Pancreas (tissue), 10 donors: ENCODE measurements around the gene NUDT1. TPM values are rescaled to one million over a fixed set of nuclear protein-coding genes. Genes with fewer than 3 reads are reported as not detected.

Source experiments
- ATAC-seq, 4 donors: fragments of 200-7000 bp; cut with Tn5 transposase; one replicate each; pipeline versions ENCODE4 v1.8.0 to v1.9.1; 2020; ENCODE audit warnings: mild to moderate bottlenecking in 4 of 4, moderate library complexity in 4 of 4
- DNase-seq, 6 donors: peaks; one replicate each; pipeline ENCODE4 v3.0.0-alpha.2; 2020
- FAIRE-seq: peaks from 2 replicates; lab custom pipeline; 2012; peaks lifted over from hg19 to GRCh38; lab: Jason Lieb, UNC
- H3K27ac ChIP-seq, 4 donors: fragments of 200-600 bp; sonication (generic); 1 replicate in 3 of 4; 2 replicates in 1 of 4; pipeline versions ENCODE4 v1.5.0 to v1.8.0; 2020
- H3K27me3 ChIP-seq, 4 donors: fragments of 200-600 bp; one replicate each; pipeline ENCODE4 v1.8.0; 2021
- H3K36me3 ChIP-seq, 3 donors: fragments of 200-600 bp; sonication (generic) in 1 of 3; one replicate each; pipeline versions ENCODE4 v1.5.0 to v1.8.0; 2020 to 2021
- H3K4me1 ChIP-seq, 3 donors: fragments of 200-600 bp; one replicate each; pipeline ENCODE4 v1.8.0; 2021
- H3K4me3 ChIP-seq, 4 donors: fragments of 200-600 bp; sonication (generic) in 2 of 4; one replicate each; pipeline versions ENCODE4 v1.5.0 to v1.8.0; 2020 to 2021
- H3K9me3 ChIP-seq, 4 donors: fragments of 200-600 bp; one replicate each; pipeline ENCODE4 v1.8.0; 2021
- WGBS, 2 donors: extraction: QIAGEN DNeasy Blood & Tissue Kit; methylation state at CpG; one replicate each; pipeline ENCODE4 v1.1.7; 2013; 5-methylcytosine and 5-hydroxymethylcytosine counted together
- intact Hi-C, 3 donors: fragments of 100-400 bp; cut with DNase I; formaldehyde crosslinking; loops; one replicate each; pipeline versions ENCODE4 v1.11.1 to v1.14.2; 2022
- polyA plus RNA-seq, 2 donors: library from polyadenylated mRNA; stranded (reverse); fragments of 200-250 nt; gene quantifications; one replicate each; pipeline ENCODE4 v1.2.3, GENCODE V29; 2013
- total RNA-seq, 6 donors: library from RNA; stranded (reverse); fragmentation: NEBNext Ultra II Directional in 4 of 6; extraction: Animal tissue kit (Norgen Biotek cat#: 25700) in 4 of 6; gene quantifications; one replicate each; pipeline versions ENCODE4 v1.2.1 to v1.2.4, GENCODE V29; 2021 to 2023
- TF ChIP-seq, protein P1 (sequence below), 4 donors: fragments of 200-600 bp; sonication (generic) in 3 of 4; IDR thresholded peaks; one replicate each; pipeline versions ENCODE4 v1.5.0 to v1.8.0; 2021; ENCODE audit warnings: antibody characterized with exemption in 4 of 4
- donor health status: healthy with polysubstance abuse.
- donor health status: DM: no; HTN: no; CAD: no; lungs with moderate emphysema.
- donor health status: DM: no; HTN: no; CAD: no.
- donor health status: control.
- donor health status: control.
- donor health status: Bipolar disorder and iron deficiency.
- donor health status: DM: yes; HTN: yes; CAD: no.
- donor health status: DM: no; HTN: no; CAD: no.
- donor health status: DM: no; HTN: no; CAD: no.
- donor health status: DM: yes; HTN: yes; CAD: no.

The NUDT1 gene
- total and polyA plus RNA-seq, 8 donors, result 2.6 to 7.2 (median 4.6) TPM

DNA sequence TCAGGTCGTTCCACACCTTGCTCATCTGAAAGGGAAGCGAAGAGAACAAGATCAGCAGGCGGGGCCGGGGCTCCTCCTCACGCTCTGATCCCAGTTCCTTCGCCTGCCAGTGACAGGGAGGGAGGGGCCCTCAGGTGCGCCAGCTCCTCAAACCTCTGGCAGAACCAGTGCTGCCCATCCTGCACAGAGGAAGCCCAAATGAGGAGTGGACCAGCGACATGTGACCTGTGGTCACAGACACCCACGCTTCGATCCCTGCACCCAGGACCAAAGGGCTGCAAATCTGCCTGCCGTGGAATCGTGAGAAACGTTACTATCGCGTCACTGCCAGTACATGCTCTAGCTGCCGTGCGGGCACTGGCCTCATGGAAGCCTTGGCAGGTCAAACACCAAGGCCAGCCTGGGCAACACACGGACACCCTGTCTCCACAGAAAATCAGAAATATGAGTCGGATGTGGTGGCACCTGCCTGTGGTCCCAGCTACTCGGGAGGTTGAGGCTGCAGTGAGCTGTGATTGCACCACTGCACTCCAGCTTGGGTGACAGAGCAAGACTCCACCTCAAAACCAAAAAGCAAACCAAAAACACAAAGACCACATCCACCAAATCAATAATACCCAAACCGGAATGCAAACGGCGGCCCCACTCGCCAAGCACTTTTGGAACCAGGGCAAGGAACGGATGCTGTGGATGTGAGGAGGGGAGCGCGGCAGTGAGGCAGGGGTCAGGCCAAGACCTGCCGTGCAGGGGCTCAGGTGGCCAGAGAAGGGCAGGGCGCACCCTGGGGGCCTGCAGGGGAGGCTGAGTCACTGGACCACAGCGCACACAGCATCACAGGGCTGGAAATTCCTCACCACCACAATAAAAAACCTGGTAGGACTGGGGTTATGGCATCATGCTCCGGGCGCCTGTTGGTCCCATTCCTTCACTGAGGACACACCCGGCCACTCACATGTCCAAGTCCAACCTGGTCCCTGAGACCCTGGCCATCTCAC, 13.4 kb downstream of the NUDT1 start:
- Histone ChIP-seq H3K36me3 (no peaks in the 10 kb centered on the region), H3K27ac (no peak overlapping the region), H3K4me1 (no peaks in the 10 kb centered on the region), H3K9me3 (no peaks in the 10 kb centered on the region), H3K4me3 (no peak overlapping the region), H3K27me3 (no peaks in the 10 kb centered on the region)
- 90 to 91% methylated on average over 33 of the region's 33 CpGs for WGBS, 2 donors
- intact Hi-C loops, result loop anchor here in 1 of 3 donors (10.0 kb wide), 1 partner anchor 89 kb away; no protein-coding TSS in a partner anchor
- DNase-seq (no peak), ATAC-seq (no peak), FAIRE-seq (no peak)
- TF ChIP-seq, protein P1, sequence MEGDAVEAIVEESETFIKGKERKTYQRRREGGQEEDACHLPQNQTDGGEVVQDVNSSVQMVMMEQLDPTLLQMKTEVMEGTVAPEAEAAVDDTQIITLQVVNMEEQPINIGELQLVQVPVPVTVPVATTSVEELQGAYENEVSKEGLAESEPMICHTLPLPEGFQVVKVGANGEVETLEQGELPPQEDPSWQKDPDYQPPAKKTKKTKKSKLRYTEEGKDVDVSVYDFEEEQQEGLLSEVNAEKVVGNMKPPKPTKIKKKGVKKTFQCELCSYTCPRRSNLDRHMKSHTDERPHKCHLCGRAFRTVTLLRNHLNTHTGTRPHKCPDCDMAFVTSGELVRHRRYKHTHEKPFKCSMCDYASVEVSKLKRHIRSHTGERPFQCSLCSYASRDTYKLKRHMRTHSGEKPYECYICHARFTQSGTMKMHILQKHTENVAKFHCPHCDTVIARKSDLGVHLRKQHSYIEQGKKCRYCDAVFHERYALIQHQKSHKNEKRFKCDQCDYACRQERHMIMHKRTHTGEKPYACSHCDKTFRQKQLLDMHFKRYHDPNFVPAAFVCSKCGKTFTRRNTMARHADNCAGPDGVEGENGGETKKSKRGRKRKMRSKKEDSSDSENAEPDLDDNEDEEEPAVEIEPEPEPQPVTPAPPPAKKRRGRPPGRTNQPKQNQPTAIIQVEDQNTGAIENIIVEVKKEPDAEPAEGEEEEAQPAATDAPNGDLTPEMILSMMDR (IDR thresholded peaks at IDR 0.05), result no peak

DNA sequence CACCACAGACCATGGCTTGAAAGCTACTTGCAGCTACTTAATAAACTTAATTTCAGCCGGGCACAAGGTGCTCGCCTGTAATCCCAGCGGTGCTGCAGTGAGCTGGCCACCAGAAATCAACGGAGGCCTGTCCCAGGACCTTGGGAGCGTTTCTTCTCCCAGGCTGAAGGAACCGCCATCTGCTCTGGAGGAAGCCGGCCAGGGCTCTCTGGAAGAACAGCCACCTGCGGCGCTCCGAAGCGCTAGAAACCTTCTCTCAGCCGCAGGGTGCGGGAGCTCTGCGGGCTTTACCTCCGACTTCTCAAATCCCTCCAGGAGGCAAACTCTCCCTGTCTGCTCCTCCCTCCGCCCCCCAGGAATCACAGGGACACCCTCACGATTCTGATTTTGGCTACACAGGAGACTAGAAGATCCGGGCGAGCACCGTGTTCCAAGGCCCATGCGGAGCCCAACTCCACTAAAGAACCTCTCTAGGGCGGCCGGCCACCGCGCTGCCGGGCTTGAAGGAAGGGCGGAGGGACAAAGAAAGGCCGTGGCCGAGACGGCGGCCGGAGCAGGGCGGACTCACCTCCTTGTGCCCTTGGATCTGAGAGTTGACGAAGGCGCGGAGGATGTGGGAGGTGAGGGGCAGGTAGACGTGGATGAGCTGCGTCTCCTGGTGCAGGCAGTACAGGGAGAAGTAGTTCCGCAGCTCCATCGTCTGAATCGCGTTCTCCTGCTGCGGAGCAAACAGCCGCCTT, 14.4 kb downstream of the NUDT1 start:
- WGBS, 2 donors, result 93% methylated on average over 42 to 44 of the region's 44 CpGs

DNA sequence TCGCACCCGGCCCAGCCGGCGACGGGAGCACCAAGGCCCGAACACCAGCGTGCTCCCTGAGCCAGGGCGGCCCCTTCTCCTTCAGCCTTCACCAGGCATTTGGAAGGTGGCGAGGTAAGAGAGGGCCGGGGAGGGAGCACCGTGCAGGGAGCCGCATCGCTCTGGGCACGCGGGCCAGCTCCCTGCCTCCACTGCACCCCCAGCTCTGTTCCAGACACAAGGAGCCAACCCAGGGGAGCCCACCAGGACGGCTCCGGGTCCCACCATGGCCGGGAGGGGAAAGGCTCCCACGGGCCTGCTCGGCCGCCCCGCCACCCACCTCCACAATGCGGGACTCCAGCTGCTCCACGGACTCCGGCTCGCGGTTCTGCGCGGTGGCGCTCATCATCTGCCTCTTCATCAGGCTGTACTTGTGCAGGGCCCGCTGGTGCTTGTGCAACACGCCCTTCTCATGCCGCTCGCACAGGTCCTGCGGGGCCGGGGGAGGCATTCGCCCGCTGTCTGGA, 15.1 kb downstream of the NUDT1 start:
- no peak for FAIRE-seq
- Histone ChIP-seq H3K27ac (no peak overlapping the region), H3K4me3 (no peak overlapping the region), H3K27me3 (no peaks in the 10 kb centered on the region), H3K36me3 (no peaks in the 10 kb centered on the region), H3K4me1 (no peaks in the 10 kb centered on the region), H3K9me3 (no peaks in the 10 kb centered on the region)
- no peak for ATAC-seq
- DNase-seq, result no peak
- intact Hi-C loops, result loop anchor here in 1 of 3 donors (10.0 kb wide), 1 partner anchor 88 kb away; no protein-coding TSS in a partner anchor
- TF ChIP-seq, protein P1 (IDR thresholded peaks at IDR 0.05), result no peak
- 96% methylated on average over 31 to 38 of the region's 38 CpGs for WGBS, 2 donors

More for the DNA sequence above, 14.4 kb downstream of the NUDT1 start:
- no peak for DNase-seq
- Histone ChIP-seq H3K4me1 (no peaks in the 10 kb centered on the region), H3K9me3 (no peaks in the 10 kb centered on the region), H3K27me3 (no peaks in the 10 kb centered on the region), H3K4me3 (no peak overlapping the region), H3K27ac (no peak overlapping the region), H3K36me3 (no peaks in the 10 kb centered on the region)
- TF ChIP-seq, protein P1 (IDR thresholded peaks at IDR 0.05), result no peak
- no peak for FAIRE-seq
- ATAC-seq, result no peak
- intact Hi-C loops, result loop anchor here in 1 of 3 donors (10.0 kb wide), 1 partner anchor 88 kb away; no protein-coding TSS in a partner anchor

DNA sequence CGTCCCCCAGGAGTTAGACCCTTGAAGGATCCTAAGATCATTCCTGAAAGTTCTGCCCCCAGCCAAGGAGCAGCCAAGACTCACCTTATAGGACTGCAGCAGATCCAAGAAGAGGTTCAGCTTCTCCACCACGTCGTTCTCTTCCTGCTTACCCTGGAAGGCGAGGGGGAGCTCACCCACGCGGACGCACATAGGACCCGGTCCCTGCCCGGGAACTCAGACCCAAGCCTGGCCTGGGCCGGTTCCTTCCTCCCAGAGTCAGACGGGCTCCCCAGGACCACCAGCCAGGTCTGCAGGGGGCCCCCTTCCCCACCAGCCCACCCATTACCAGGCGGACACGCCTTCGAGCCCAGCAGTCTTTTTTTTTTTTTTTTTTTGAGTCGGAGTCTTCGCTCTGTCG, 15.6 kb downstream of the NUDT1 start:
- Histone ChIP-seq H3K27ac (no peak overlapping the region), H3K4me1 (no peaks in the 10 kb centered on the region), H3K4me3 (no peak overlapping the region), H3K36me3 (no peaks in the 10 kb centered on the region), H3K9me3 (no peaks in the 10 kb centered on the region), H3K27me3 (no peaks in the 10 kb centered on the region)
- 96% methylated on average over 17 of the region's 17 CpGs for WGBS, 2 donors
- DNase-seq (no peak), FAIRE-seq (no peak), ATAC-seq (no peak)
- intact Hi-C loops, result loop anchor here in 1 of 3 donors (10.0 kb wide), 1 partner anchor 87 kb away; no protein-coding TSS in a partner anchor
- TF ChIP-seq, protein P1 (IDR thresholded peaks at IDR 0.05), result no peak
